Adrenal gland (tissue), 12 donors: ENCODE measurements around the gene LRP1. TPM values are rescaled to one million over a fixed set of nuclear protein-coding genes. Genes with fewer than 3 reads are reported as not detected.

Experiments used
- DNase-seq, 7 donors: peaks; one replicate each; pipeline ENCODE4 v3.0.0-alpha.2; 2019 to 2020
- H3K27ac ChIP-seq, 5 donors: fragments of 200-600 bp; sonication (generic) in 4 of 5; 1 replicate in 3 of 5; 2 replicates in 2 of 5; pipeline versions ENCODE4 v1.5.1 to v1.8.0; 2016 to 2020; ENCODE audit warnings: mild to moderate bottlenecking in 1 of 5
- H3K27me3 ChIP-seq: fragments of 200-600 bp; 2 replicates; pipeline ENCODE4 v1.8.0; 2021
- H3K36me3 ChIP-seq, 2 donors: fragments of 200-600 bp; replicated peaks in 1 of 2; 1 replicate in 1 of 2; 2 replicates in 1 of 2; pipeline versions ENCODE4 v1.5.1 to v1.8.0; 2018 to 2022
- H3K4me1 ChIP-seq, 2 donors: fragments of 200-600 bp; replicated peaks in 1 of 2; 1 replicate in 1 of 2; 2 replicates in 1 of 2; pipeline versions ENCODE4 v1.5.1 to v1.8.0; 2018 to 2021
- H3K4me3 ChIP-seq, 4 donors: fragments of 200-600 bp; sonication (generic) in 3 of 4; one replicate each; pipeline ENCODE4 v1.5.1; 2016 to 2018
- H3K9me3 ChIP-seq, 3 donors: fragments of 200-600 bp; sonication (generic) in 1 of 3; replicated peaks in 1 of 3; 1 replicate in 2 of 3; 2 replicates in 1 of 3; pipeline versions ENCODE4 v1.5.1 to v1.8.0; 2016 to 2021
- CTCF ChIP-seq, 6 experiments: fragments of 450-650 bp in 4 of 6; fragments of 200-600 bp in 2 of 6; sonication (generic) in 1 of 6; IDR thresholded peaks; 1 replicate in 5 of 6; 2 replicates in 1 of 6; pipeline versions ENCODE4 v1.5.1 to v1.8.0; 2016 to 2021; ENCODE audit warnings: antibody characterized with exemption in 6 of 6, mild to moderate bottlenecking in 2 of 6, moderate library complexity in 1 of 6
- POLR2A ChIP-seq, 2 donors: fragments of 450-650 bp; IDR thresholded peaks; one replicate each; pipeline ENCODE4 v1.6.1; 2017; ENCODE audit warnings: antibody characterized with exemption in 2 of 2, mild to moderate bottlenecking in 2 of 2, moderate library complexity in 1 of 2
- WGBS, 4 donors: extraction: QIAGEN DNeasy Blood & Tissue Kit in 2 of 4; methylation state at CpG; one replicate each; pipeline versions ENCODE4 v1.1.5 to v1.1.7; 2013 to 2017; 5-methylcytosine and 5-hydroxymethylcytosine counted together
- intact Hi-C, 2 donors: fragments of 100-400 bp; cut with DNase I; formaldehyde crosslinking; loops; one replicate each; pipeline versions ENCODE4 v1.14.1 to v1.15.0; 2022 to 2023
- polyA plus RNA-seq, 3 donors: library from polyadenylated mRNA; stranded (reverse); fragments of 200-250 nt in 2 of 3; fragments of 350-450 nt in 1 of 3; fragmentation: Illumina TruSeq in 1 of 3; extraction: RNeasy Lipid Tissue Mini Kit (QIAGEN cat#74804) in 1 of 3; gene quantifications; one replicate each; pipeline ENCODE4 v1.2.3, GENCODE V29; 2013 to 2014
- total RNA-seq, 9 donors: library from RNA; depleted of rRNA in 4 of 9; stranded (reverse); fragments of >200 nt in 4 of 9; fragments of 120-200 nt in 1 of 9; fragmentation: NEBNext Ultra II Directional in 1 of 9; extraction: Animal tissue kit (Norgen Biotek cat#: 25700) in 1 of 9; gene quantifications; one replicate each; pipeline versions ENCODE4 v1.1.0 to v1.2.4, GENCODE V29; 2013 to 2023
- donor health status: healthy with polysubstance abuse.
- donor health status: Bipolar disorder and iron deficiency.
- donor health status: DM: yes; HTN: yes; CAD: no.
- donor health status: DM: no; HTN: no; CAD: no.
- donor health status: DM: no; HTN: no; CAD: no.
- donor health status: DM: yes; HTN: yes; CAD: no.

The LRP1 gene
- total and polyA plus RNA-seq, 12 donors = 18.4 to 307 (median 138) TPM

- Histone ChIP-seq H3K36me3 (peaks cover 0 to 57% of the 10 kb centered on the region in 2 donors), H3K27me3 (no peaks in the 10 kb centered on the region), H3K4me3 (no peak overlapping the region), H3K27ac (peak overlapping the region in 2 of 5 donors; percentile 22 to 62), H3K9me3 (no peaks in the 10 kb centered on the region), H3K4me1 (peaks cover 11 to 16% of the 10 kb centered on the region in 2 donors)
- 29 to 44% (median 42%) methylated on average over 6 of the region's 6 CpGs for WGBS, 4 donors
- intact Hi-C loops = no loop called here
- DNase-seq = peak; percentile 40 to 89 (median 82)
- no peak for TF ChIP-seq CTCF (IDR thresholded peaks at IDR 0.05)
- no peak for TF ChIP-seq POLR2A (IDR thresholded peaks at IDR 0.05)
Measured at GRCh38 chr12:57258977-57259970, 131.0 kb downstream of the LRP1 start.

DNA sequence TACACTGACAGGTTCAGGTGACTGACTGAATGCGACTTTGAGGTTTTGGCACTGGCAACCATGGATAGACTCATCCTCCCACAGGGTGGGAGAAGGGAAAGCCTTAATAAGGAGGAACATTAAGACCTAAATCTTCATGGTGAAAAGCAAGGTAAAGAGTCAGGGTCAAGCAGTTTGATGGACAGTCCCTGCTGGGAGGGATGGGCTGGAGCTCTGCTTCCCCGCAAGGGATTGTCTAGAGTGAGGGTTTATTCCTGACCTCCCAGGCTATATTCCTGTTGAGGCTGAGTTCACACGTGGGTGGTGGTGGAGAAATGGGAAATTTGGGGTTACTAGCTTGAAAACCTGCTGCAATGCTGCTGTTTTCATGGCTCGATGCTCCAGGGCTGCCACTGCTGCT, 132.1 kb downstream of the LRP1 start:
- 83 to 95% (median 89%) methylated on average over 4 of the region's 4 CpGs for WGBS, 4 donors
- Histone ChIP-seq H3K9me3 (no peaks in the 10 kb centered on the region), H3K4me1 (peaks cover 11 to 16% of the 10 kb centered on the region in 2 donors), H3K27ac (no peak overlapping the region), H3K36me3 (peaks cover 0 to 55% of the 10 kb centered on the region in 2 donors), H3K27me3 (no peaks in the 10 kb centered on the region), H3K4me3 (no peak overlapping the region)
- intact Hi-C loops = loop anchor here in 1 of 2 donors (5.0 kb wide), 1 partner anchor 192 kb away; no protein-coding TSS in a partner anchor
- DNase-seq = no peak
- TF ChIP-seq POLR2A (IDR thresholded peaks at IDR 0.05) (no peak), CTCF (IDR thresholded peaks at IDR 0.05) (no peak)

- TF ChIP-seq CTCF (IDR thresholded peaks at IDR 0.05) (no peak), POLR2A (IDR thresholded peaks at IDR 0.05) (no peak)
- no peaks in the 10 kb centered on the region for H3K27me3 ChIP-seq
- H3K4me1 ChIP-seq = peaks cover 11 to 16% of the 10 kb centered on the region in 2 donors
- no peak overlapping the region for H3K4me3 ChIP-seq
- H3K27ac ChIP-seq = no peak overlapping the region
- H3K9me3 ChIP-seq = no peaks in the 10 kb centered on the region
- 72 to 94% (median 76%) methylated on average over 2 of the region's 2 CpGs for WGBS, 4 donors
- peaks cover 0 to 56% of the 10 kb centered on the region in 2 donors for H3K36me3 ChIP-seq
- intact Hi-C loops = loop anchor here in 1 of 2 donors (5.0 kb wide), 1 partner anchor 191 kb away; no protein-coding TSS in a partner anchor
- DNase-seq = peak in 1 of 7 donors; percentile 68
Measured at GRCh38 chr12:57261428-57261865, 133.2 kb downstream of the LRP1 start.

GRCh38 chr12:57262126-57262822, 134.0 kb downstream of the LRP1 start:
- Histone ChIP-seq H3K27me3 (no peaks in the 10 kb centered on the region), H3K4me3 (no peak overlapping the region), H3K4me1 (peaks cover 11 to 16% of the 10 kb centered on the region in 2 donors), H3K9me3 (no peaks in the 10 kb centered on the region), H3K36me3 (peaks cover 0 to 56% of the 10 kb centered on the region in 2 donors), H3K27ac (no peak overlapping the region)
- intact Hi-C loops = loop anchor here in 1 of 2 donors (5.0 kb wide), 1 partner anchor 190 kb away; no protein-coding TSS in a partner anchor
- 85 to 94% (median 90%) methylated on average over 3 of the region's 3 CpGs for WGBS, 4 donors
- TF ChIP-seq CTCF (IDR thresholded peaks at IDR 0.05) = no peak
- no peak for TF ChIP-seq POLR2A (IDR thresholded peaks at IDR 0.05)
- no peak for DNase-seq
